Measurements from ENCODE around the gene PBX2. TPM values are rescaled to one million over a fixed set of nuclear protein-coding genes. Genes with fewer than 3 reads are reported as not detected.

The PBX2 gene
- total and polyA plus RNA-seq, 2 donors (not counting 1 experiment from before 2014, with no cell fraction given), result 35.0 to 39.4 TPM

- TF ChIP-seq EZH2 (IDR thresholded peaks at IDR 0.05; ENCODE audit: low read length, missing control alignments), result no peak
- TF ChIP-seq, protein P1, sequence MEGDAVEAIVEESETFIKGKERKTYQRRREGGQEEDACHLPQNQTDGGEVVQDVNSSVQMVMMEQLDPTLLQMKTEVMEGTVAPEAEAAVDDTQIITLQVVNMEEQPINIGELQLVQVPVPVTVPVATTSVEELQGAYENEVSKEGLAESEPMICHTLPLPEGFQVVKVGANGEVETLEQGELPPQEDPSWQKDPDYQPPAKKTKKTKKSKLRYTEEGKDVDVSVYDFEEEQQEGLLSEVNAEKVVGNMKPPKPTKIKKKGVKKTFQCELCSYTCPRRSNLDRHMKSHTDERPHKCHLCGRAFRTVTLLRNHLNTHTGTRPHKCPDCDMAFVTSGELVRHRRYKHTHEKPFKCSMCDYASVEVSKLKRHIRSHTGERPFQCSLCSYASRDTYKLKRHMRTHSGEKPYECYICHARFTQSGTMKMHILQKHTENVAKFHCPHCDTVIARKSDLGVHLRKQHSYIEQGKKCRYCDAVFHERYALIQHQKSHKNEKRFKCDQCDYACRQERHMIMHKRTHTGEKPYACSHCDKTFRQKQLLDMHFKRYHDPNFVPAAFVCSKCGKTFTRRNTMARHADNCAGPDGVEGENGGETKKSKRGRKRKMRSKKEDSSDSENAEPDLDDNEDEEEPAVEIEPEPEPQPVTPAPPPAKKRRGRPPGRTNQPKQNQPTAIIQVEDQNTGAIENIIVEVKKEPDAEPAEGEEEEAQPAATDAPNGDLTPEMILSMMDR (conservative IDR thresholded peaks at IDR 0.05 in 1 of 2, IDR thresholded peaks at IDR 0.05 in 1 of 2; ENCODE audit: low read depth in 1 of 2, low read length in 2 of 2), result peak in 1 of 2 donors; percentile 16
- Histone ChIP-seq H2AFZ (ENCODE audit: low read length) (no peak overlapping the region), H3K27ac (ENCODE audit: insufficient read depth, low read length) (no peak overlapping the region), H3K4me2 (ENCODE audit: extremely low read depth, insufficient read depth, low read length) (no peak overlapping the region), H4K20me1 (ENCODE audit: control insufficient read depth, extremely low read depth, insufficient read depth, low read length) (no peaks in the 10 kb centered on the region), H3K27me3 (ENCODE audit: control insufficient read depth, insufficient read depth, low read length) (no peaks in the 10 kb centered on the region), H3K4me1 (ENCODE audit: control insufficient read depth, extremely low read depth, insufficient read depth, low read length) (peaks cover 13% of the 10 kb centered on the region), H3K79me2 (ENCODE audit: control insufficient read depth, insufficient read depth, low read length) (no peaks in the 10 kb centered on the region), H3K9ac (ENCODE audit: insufficient read depth, low read length) (no peak overlapping the region), H3K9me3 (ENCODE audit: control insufficient read depth, insufficient read depth, low read depth, low read length) (no peaks in the 10 kb centered on the region), H3K4me3 (replicated peaks in 1 of 4; ENCODE audit: control extremely low read depth in 1 of 4, insufficient read depth in 1 of 4, low read depth in 3 of 4, low read length in 4 of 4) (peak overlapping the region in 1 of 4 experiments; percentile 33), H3K36me3 (ENCODE audit: control insufficient read depth, insufficient read depth, low read length) (no peaks in the 10 kb centered on the region)
- peak; percentile 25 to 47 for DNase-seq (ENCODE audit: low read depth in 2 of 2)
Measured at GRCh38 chr6:32148289-32149091, 41.5 kb downstream of the PBX2 start.

- Histone ChIP-seq H2AFZ (ENCODE audit: low read length) (no peak overlapping the region), H3K4me2 (ENCODE audit: extremely low read depth, insufficient read depth, low read length) (no peak overlapping the region), H3K9ac (ENCODE audit: insufficient read depth, low read length) (no peak overlapping the region), H4K20me1 (ENCODE audit: control insufficient read depth, extremely low read depth, insufficient read depth, low read length) (no peaks in the 10 kb centered on the region), H3K9me3 (ENCODE audit: control insufficient read depth, insufficient read depth, low read depth, low read length) (no peaks in the 10 kb centered on the region), H3K36me3 (ENCODE audit: control insufficient read depth, insufficient read depth, low read length) (no peaks in the 10 kb centered on the region), H3K79me2 (ENCODE audit: control insufficient read depth, insufficient read depth, low read length) (no peaks in the 10 kb centered on the region), H3K27me3 (ENCODE audit: control insufficient read depth, insufficient read depth, low read length) (no peaks in the 10 kb centered on the region), H3K4me1 (ENCODE audit: control insufficient read depth, extremely low read depth, insufficient read depth, low read length) (peaks cover 7% of the 10 kb centered on the region), H3K4me3 (replicated peaks in 1 of 4; ENCODE audit: control extremely low read depth in 1 of 4, insufficient read depth in 1 of 4, low read depth in 3 of 4, low read length in 4 of 4) (no peak overlapping the region), H3K27ac (ENCODE audit: insufficient read depth, low read length) (no peak overlapping the region)
- no peak for DNase-seq (ENCODE audit: low read depth in 2 of 2)
- TF ChIP-seq EZH2 (IDR thresholded peaks at IDR 0.05; ENCODE audit: low read length, missing control alignments), result no peak
- TF ChIP-seq, protein P1 (conservative IDR thresholded peaks at IDR 0.05 in 1 of 2, IDR thresholded peaks at IDR 0.05 in 1 of 2; ENCODE audit: low read depth in 1 of 2, low read length in 2 of 2), result no peak
Measured at GRCh38 chr6:32147401-32148132, 42.4 kb downstream of the PBX2 start.

- Histone ChIP-seq H4K20me1 (ENCODE audit: control insufficient read depth, extremely low read depth, insufficient read depth, low read length) (no peaks in the 10 kb centered on the region), H3K9me3 (ENCODE audit: control insufficient read depth, insufficient read depth, low read depth, low read length) (no peaks in the 10 kb centered on the region), H3K4me3 (replicated peaks in 1 of 4; ENCODE audit: control extremely low read depth in 1 of 4, insufficient read depth in 1 of 4, low read depth in 3 of 4, low read length in 4 of 4) (no peak overlapping the region), H3K9ac (ENCODE audit: insufficient read depth, low read length) (no peak overlapping the region), H2AFZ (ENCODE audit: low read length) (no peak overlapping the region), H3K27ac (ENCODE audit: insufficient read depth, low read length) (no peak overlapping the region), H3K36me3 (ENCODE audit: control insufficient read depth, insufficient read depth, low read length) (no peaks in the 10 kb centered on the region), H3K79me2 (ENCODE audit: control insufficient read depth, insufficient read depth, low read length) (no peaks in the 10 kb centered on the region), H3K4me1 (ENCODE audit: control insufficient read depth, extremely low read depth, insufficient read depth, low read length) (no peaks in the 10 kb centered on the region), H3K4me2 (ENCODE audit: extremely low read depth, insufficient read depth, low read length) (no peak overlapping the region), H3K27me3 (ENCODE audit: control insufficient read depth, insufficient read depth, low read length) (no peaks in the 10 kb centered on the region)
- DNase-seq (ENCODE audit: low read depth in 2 of 2), result no peak
- no peak for TF ChIP-seq EZH2 (IDR thresholded peaks at IDR 0.05; ENCODE audit: low read length, missing control alignments)
- TF ChIP-seq, protein P1 (conservative IDR thresholded peaks at IDR 0.05 in 1 of 2, IDR thresholded peaks at IDR 0.05 in 1 of 2; ENCODE audit: low read depth in 1 of 2, low read length in 2 of 2), result no peak
Measured at GRCh38 chr6:32146687-32147086, 43.3 kb downstream of the PBX2 start.

Data from fibroblast of lung (primary cell).